OCI-LY3 (cell line): ENCODE results near the gene S100A4.

Experiments used
- H2AFZ ChIP-seq: fragments of 200-600, 300-600 bp; shearing (Covaris generic); 2 replicates; pipeline ENCODE4 v1.6.0; 2014; ENCODE audit warnings: antibody characterized with exemption, low read depth, low read length
- H3K27ac ChIP-seq: fragments of 200-600, 300-600 bp; sonication (generic); 2 replicates; pipeline ENCODE4 v1.5.1; 2014; ENCODE audit warnings: mild to moderate bottlenecking, low read length, moderate library complexity, mixed read lengths
- H3K27me3 ChIP-seq: fragments of 200-600, 300-600 bp; sonication (generic); 2 replicates; pipeline ENCODE4 v1.6.1; 2014; ENCODE audit warnings: low read depth, low read length, mixed read lengths
- H3K36me3 ChIP-seq: fragments of 200-600, 300-600 bp; sonication (generic); replicated peaks from 2 replicates; pipeline ENCODE3; 2014; ENCODE audit warnings: low read depth, low read length, mixed read lengths
- H3K4me1 ChIP-seq: fragments of 300-600, 200-600 bp; sonication (generic); 2 replicates; pipeline ENCODE4 v1.6.1; 2014; ENCODE audit warnings: low read length, mixed read lengths
- H3K4me2 ChIP-seq: fragments of 200-600, 300-600 bp; sonication (generic); 2 replicates; pipeline ENCODE4 v1.6.1; 2014; ENCODE audit warnings: low read length, mixed read lengths
- H3K4me3 ChIP-seq: fragments of 300-600, 200-600 bp; sonication (generic); 2 replicates; pipeline ENCODE4 v1.5.1; 2014; ENCODE audit warnings: antibody characterized with exemption, mild to moderate bottlenecking, low read length, moderate library complexity
- H3K79me2 ChIP-seq: fragments of 300-600, 200-600 bp; shearing (Covaris generic); 2 replicates; pipeline ENCODE4 v1.6.1; 2014; ENCODE audit warnings: mild to moderate bottlenecking, low read length, mixed read lengths
- H3K9ac ChIP-seq: fragments of 300-600, 200-600 bp; shearing (Covaris generic); 2 replicates; pipeline ENCODE4 v1.6.0; 2014; ENCODE audit warnings: mild to moderate bottlenecking, low read length, moderate library complexity
- H3K9me3 ChIP-seq: fragments of 200-600, 300-600 bp; shearing (Covaris generic); 2 replicates; pipeline ENCODE4 v1.6.1; 2014; ENCODE audit warnings: low read length, mixed read lengths; ENCODE audit not compliant: insufficient read depth
- H4K20me1 ChIP-seq: fragments of 200-600, 300-600 bp; sonication (generic); 2 replicates; pipeline ENCODE4 v1.6.1; 2016; ENCODE audit warnings: low read length, mixed read lengths; ENCODE audit not compliant: insufficient read depth
- EZH2phosphoT487 ChIP-seq: fragments of 200-600 bp; shearing (Covaris generic); IDR thresholded peaks from 2 replicates; pipeline ENCODE4 v1.6.1; 2018; ENCODE audit warnings: antibody characterized with exemption, mixed run types, low read depth
- TF ChIP-seq, protein P1 (sequence below): fragments of 200-600, 300-600 bp; sonication (generic); IDR thresholded peaks from 2 replicates; pipeline ENCODE4 v1.5.1; 2014; ENCODE audit warnings: antibody characterized with exemption, low read length, low read depth

The S100A4 gene

DNA sequence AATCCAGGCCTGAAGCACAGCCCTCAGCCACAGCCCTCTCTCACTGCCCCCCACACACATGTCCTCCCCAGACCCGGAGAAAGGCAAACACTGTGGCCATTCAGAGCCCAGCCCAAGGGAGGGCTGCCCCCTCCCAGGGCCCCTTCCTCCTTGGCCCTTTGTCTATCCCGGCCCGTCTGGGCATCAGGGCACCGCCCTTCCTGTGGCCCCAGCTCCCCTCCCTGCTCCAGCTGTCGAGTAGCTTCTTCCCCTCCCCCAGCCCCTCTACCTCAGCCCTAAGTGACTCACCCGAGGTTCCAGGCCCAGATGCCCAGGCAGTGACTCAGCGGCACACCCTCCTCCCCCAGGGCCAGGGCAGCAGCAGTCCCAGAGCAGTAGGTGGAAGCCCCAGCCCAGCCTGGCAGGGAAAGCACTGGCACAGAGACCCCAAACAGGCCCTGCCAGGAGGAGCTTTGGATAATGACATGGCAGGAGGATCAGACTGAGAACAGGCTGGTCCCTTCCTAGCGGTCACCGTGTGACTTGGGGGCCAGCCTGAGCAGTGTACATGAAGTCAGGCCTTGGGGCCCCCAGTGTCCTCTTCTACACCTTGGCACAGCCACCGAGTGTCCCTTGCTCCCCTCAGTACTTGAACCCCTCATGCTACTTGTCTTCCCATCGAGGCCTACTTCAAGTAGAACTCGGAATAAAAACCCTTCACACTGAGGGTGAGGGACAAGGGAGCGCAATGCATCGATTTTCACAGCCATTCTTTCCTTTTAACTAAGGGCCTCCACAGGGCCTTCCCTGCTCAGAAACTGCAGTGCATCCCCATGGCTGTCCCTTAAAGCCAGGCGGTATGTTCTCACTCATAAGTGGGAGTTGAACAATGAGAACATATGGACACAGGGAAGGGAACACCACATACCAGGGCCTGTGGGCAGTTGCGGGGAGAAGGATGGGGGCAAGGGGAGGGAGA is 21.1 kb upstream of the S100A4 start:
- no peaks in the 10 kb centered on the region for H3K9me3 ChIP-seq
- H4K20me1 ChIP-seq: no peaks in the 10 kb centered on the region
- peak overlapping the region; percentile 30 for H3K27ac ChIP-seq
- H3K36me3 ChIP-seq: no peaks in the 10 kb centered on the region
- TF ChIP-seq, protein P1, sequence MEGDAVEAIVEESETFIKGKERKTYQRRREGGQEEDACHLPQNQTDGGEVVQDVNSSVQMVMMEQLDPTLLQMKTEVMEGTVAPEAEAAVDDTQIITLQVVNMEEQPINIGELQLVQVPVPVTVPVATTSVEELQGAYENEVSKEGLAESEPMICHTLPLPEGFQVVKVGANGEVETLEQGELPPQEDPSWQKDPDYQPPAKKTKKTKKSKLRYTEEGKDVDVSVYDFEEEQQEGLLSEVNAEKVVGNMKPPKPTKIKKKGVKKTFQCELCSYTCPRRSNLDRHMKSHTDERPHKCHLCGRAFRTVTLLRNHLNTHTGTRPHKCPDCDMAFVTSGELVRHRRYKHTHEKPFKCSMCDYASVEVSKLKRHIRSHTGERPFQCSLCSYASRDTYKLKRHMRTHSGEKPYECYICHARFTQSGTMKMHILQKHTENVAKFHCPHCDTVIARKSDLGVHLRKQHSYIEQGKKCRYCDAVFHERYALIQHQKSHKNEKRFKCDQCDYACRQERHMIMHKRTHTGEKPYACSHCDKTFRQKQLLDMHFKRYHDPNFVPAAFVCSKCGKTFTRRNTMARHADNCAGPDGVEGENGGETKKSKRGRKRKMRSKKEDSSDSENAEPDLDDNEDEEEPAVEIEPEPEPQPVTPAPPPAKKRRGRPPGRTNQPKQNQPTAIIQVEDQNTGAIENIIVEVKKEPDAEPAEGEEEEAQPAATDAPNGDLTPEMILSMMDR: no peak
- no peak for TF ChIP-seq EZH2phosphoT487
- peak overlapping the region; percentile 77 for H2AFZ ChIP-seq
- H3K4me3 ChIP-seq: no peak overlapping the region
- H3K9ac ChIP-seq: peak overlapping the region; percentile 29; the same call in 1 of the 2 replicates
- 0 out of 2 replicates have a peak, but pooled peaks cover 5% of the 10 kb centered on the region for H3K27me3 ChIP-seq
- no peaks in the 10 kb centered on the region for H3K79me2 ChIP-seq
- peak overlapping the region; percentile 39 for H3K4me2 ChIP-seq
- peaks cover 37% of the 10 kb centered on the region for H3K4me1 ChIP-seq

DNA sequence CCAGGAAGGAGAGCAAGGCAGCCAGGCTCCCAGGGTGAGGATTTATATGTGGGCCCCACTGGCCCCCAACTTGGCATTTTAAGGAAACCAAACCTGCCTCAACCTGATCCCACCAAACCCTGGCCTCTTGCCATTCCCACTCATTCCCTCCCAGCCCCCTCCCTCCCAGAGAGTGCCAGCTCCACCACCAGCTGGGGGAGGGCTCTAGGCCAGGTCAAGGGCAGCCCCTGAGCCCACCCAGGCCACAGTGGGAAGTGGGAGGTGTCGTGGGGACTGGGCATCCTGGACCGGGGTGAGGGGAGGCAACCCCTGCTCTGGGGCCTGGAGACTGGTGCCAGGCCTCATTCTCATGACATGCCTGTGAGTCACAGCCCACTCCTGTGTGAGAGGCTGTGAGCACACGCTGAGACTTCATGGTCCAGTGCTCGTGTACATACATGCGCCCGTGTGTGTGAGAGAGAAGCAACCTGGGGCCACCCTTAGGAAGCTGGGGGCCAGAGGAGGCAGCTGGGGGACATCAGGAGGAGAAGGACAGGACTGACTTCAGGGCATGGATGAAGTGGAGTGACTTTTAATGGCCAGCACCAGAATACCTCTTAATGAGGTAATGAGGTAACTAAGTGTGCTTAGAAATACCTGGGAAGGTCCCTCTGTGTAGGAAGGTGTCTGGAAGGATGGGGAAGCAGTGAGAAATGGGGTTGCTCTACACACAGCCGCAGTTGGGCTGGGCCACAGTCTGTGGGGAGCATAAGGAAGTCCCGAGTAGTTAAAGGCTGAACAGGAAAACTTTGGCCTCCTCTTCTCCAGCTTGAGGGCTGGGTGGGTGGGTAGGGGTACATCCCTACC is 20.1 kb upstream of the S100A4 start, which contains the start of gene S100A2:
S100A2 (minus strand) TSS at position 316 of the 846 bp plus-strand sequence. CDS start 1,967 bp downstream, outside the sequence.
- no peak within 1 kb of the TSS for H3K4me3 ChIP-seq
- peak within 1 kb of the TSS; percentile 88 for H2AFZ ChIP-seq
- no peak for TF ChIP-seq EZH2phosphoT487
- TF ChIP-seq, protein P1: no peak

DNA sequence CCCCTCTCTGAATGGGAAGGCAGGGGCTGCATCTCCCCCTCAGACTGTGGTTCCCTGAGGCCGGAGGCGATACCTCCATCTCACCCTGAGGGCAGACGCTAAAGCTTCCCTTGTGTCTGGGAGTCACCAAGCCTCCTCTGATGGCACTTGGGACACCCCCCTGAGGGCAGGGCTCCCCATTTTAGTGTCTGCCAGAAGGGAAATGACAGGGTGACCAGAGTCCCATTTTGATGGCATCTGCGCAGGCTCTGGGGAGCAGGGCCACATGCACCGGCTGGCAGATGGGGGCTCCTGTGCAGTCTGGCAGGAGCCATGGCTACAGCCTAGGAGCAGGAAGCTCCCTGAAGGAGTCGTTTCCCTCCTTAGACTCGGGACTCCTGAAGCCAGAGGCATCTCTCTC is 18.4 kb upstream of the S100A4 start:
- Histone ChIP-seq H3K27me3 (no peaks in the 10 kb centered on the region), H2AFZ (no peak overlapping the region), H3K4me2 (no peak overlapping the region), H3K4me3 (no peak overlapping the region), H4K20me1 (no peaks in the 10 kb centered on the region), H3K27ac (no peak overlapping the region), H3K36me3 (no peaks in the 10 kb centered on the region), H3K79me2 (no peaks in the 10 kb centered on the region), H3K9ac (no peak overlapping the region), H3K4me1 (peaks cover 35% of the 10 kb centered on the region), H3K9me3 (no peaks in the 10 kb centered on the region)
- TF ChIP-seq EZH2phosphoT487: no peak
- TF ChIP-seq, protein P1: no peak

More for the DNA sequence above, 20.1 kb upstream of the S100A4 start, which contains the start of gene S100A2:
- Histone ChIP-seq H3K4me1 (peaks cover 37% of the 10 kb centered on the region), H3K9me3 (no peaks in the 10 kb centered on the region), H4K20me1 (no peaks in the 10 kb centered on the region), H3K36me3 (no peaks in the 10 kb centered on the region), H3K79me2 (no peaks in the 10 kb centered on the region), H3K27ac (peak within 1 kb of the TSS; percentile 46), H3K27me3 (0 out of 2 replicates have a peak, but pooled peaks cover 3% of the 10 kb centered on the region), H3K9ac (peak within 1 kb of the TSS; percentile 44; the same call in 1 of the 2 replicates), H3K4me2 (peak within 1 kb of the TSS; percentile 39)
